Stimulated activated CD8-positive, alpha-beta memory T cell treated with anti-CD3 and anti-CD28 coated beads, Interleukin-7, amount 100 ng/mL, for 1 hour (primary cell): ENCODE measurements around the gene GIT2.
A peak's percentile ranks its signal among the peaks of the same experiment; 100 is the strongest.
"Not testable (repeated sequence)": the region's sequence is repeated elsewhere in the genome, so short reads cannot be mapped to it uniquely, and the experiment has no call there.

ENCODE experiments used
- DNase-seq, 2 donors: peaks; one replicate each; pipeline ENCODE4 v3.0.0-alpha.2; 2020; ENCODE audit warnings: low read depth in 2 of 2

The GIT2 gene

DNA sequence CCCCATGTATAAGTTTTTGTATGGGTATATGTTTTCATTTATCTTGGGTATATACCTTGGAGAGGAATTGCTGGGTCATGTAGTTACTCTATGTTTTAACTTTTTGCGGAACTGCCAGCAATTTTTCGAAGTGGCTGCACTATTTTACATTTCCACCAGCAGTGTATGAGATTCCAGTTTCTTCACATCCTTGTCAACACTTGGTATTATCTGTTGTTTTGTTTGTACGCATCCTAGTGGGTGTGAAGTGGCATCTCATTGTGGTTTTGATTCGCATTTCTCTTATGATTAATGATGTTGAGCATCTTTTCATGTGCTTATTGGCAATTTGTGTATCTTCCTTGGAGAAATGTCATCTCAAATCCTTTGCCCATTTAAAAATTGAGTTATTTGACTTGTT lies 9.9 kb upstream of the GIT2 start:
- no peak for DNase-seq

DNA sequence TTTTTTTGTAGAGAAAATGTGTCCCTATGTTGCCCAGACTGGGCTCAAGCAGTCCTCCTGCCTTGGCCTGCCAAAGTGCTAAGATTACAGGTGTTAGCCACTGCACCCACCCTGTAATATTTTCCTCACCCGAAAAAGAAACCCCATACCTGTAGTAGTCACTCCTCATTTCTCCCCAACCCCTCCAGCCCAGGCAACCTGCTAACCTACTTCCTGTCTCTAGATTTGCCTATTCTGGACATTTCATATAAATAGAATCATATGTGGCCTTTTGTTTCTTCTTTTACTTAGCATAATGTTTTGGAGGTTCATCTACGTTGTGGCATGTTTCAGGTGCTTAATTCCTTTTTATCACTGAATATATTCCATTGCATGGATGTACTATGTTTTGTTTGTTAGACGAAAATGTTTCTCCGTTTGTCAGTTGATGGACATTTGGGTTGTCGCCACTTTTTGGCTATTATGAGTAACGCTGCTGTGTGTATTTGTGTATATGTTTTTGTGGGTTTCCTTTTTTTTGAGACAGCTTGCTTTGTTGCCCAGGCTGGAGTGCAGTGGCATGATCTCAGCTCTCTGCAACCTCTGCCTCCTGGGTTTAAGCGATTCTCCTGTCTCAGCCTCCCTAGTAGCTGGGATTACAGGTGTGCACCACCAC lies 9.3 kb upstream of the GIT2 start:
- no peak for DNase-seq

GRCh38 chr12:110004598-110004997 lies 8.4 kb upstream of the GIT2 start:
- DNase-seq, result no peak

GRCh38 chr12:110002676-110003515 lies 6.7 kb upstream of the GIT2 start:
- DNase-seq, result no peak

- DNase-seq, result no peak
These were observed 5.4 kb upstream of the GIT2 start for GRCh38 chr12:110001596-110001995.

DNA sequence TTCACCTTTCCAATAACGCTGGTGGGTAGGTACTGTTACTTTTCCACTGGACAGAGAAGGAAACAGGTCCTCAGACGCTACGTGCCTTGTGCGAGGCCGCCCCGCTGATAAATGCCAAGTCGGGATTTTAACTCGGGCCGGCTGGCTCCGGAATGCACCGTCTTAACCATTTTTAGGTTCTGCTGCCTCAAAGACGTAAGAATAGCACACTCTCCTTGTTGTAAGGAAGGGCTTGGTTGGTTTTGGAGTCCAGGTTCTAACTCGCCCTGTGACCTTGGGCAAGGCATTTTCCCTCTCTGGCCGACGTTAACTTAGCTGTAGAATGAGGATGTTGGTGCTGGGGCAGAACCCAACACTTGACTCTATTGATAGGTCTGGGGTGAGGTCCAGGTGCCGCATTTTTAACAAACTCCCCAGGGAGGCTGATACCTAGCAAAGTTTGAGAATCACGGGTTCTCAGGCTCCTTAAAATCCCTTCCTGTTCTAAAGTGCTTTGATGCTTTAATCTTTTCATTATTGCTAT lies 3.9 kb upstream of the GIT2 start:
- no peak for DNase-seq

- no peak for DNase-seq
These were observed 3.4 kb upstream of the GIT2 start for GRCh38 chr12:109999649-109999971.

GRCh38 chr12:109998904-109999648 lies 2.9 kb upstream of the GIT2 start, which contains the start of gene ANKRD13A:
TSS of gene ANKRD13A (plus strand) at chr12:109999430. CDS start at chr12:109999689, 259 bp downstream.
- DNase-seq, result peak; percentile 66 to 76

DNA sequence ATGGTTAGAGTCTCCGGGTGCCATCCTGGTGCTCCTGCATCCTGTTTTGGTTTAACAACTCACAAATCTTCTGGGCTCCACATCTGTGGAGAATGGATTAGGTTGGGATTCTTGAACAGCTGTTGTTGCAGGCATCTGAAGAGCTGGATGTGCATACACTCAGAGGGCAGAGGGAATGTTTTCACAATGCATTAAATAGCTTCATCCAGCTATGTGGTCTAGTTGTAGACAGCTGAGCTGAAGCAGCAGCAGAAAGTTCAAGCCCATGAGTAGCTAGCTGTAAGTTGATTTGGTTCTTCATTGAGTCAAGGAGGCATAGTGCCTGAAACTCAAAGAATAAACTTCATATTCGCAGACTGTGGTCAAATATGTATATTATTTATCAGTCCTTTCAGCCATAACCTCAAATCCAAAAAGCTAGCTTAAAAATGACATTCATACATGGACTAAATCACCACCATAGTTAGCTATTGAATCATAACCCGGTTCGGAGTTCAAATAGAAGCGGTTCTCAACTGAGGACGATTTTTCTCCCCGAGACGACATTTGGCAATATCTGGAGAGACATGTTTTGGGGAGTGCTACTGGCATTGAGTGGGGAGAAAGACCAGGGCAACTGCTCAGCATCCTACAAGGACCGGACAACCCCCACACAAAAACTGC lies 2.2 kb upstream of the GIT2 start:
- DNase-seq, result no peak

DNA sequence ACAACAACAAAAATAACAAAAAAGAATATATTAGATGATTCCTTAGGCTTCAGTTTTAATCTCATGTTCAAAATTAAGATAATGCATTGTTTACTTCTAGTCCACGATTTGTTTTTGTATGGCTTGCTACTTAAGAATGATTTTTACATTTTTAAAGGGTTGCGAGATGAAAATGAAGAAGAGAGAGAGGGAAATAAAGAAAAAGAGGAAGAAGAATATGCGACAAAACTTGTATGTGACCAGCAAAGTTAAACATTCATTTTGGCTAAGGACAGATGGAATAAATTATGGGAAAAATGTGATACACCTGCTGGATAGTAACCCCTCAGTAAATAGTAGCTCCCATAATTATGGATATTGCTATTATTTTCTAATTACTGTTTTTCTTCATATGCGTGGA lies 1.2 kb upstream of the GIT2 start:
- no peak for DNase-seq

GRCh38 chr12:109996483-109996853 lies 300 bp upstream of the GIT2 start:
- no peak for DNase-seq

GRCh38 chr12:109995361-109995685 lies 845 bp downstream of the GIT2 start:
- DNase-seq, result no peak

- DNase-seq, result no peak
These were observed 1.6 kb downstream of the GIT2 start for GRCh38 chr12:109994401-109995175.

DNA sequence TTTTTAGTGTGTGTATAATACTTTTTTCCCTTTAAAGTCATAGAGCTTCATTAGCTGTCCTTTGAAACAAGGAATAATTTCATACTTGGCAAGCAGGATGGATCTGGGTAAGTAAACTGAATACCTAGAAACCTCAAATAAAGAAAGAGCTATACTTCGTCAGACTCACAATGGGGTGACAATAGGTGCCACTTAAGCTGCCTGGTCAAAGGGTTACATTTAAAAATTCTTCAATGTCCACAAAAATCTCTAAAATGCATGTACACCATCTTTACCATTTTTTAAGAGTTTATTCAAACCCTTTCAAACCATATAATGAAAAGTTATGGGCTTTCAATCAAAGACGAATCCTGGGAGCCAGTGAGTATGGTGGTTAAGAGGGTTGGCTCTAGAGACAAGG lies 3.1 kb downstream of the GIT2 start:
- DNase-seq, result no peak

DNA sequence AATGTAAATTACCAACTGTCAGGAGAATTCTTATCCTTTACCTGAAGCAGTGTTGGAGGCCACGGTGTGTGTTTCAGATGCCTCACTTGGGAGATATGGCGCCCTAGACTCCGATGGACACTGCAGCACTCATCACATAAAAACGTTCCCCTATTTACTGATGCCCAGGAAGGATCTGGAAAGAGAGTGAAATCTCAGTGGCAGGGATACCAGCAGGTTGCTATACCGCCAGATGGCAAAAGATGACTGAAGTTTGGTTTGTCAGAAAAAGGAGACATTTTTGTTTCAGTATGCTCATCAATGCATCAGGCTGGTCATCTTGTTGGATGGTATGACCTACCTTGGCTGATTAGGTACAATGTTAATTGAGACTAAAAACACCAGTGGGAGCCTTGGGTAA lies 4.6 kb downstream of the GIT2 start:
- DNase-seq, result no peak

GRCh38 chr12:109989380-109989779 lies 6.8 kb downstream of the GIT2 start:
- no peak for DNase-seq

DNA sequence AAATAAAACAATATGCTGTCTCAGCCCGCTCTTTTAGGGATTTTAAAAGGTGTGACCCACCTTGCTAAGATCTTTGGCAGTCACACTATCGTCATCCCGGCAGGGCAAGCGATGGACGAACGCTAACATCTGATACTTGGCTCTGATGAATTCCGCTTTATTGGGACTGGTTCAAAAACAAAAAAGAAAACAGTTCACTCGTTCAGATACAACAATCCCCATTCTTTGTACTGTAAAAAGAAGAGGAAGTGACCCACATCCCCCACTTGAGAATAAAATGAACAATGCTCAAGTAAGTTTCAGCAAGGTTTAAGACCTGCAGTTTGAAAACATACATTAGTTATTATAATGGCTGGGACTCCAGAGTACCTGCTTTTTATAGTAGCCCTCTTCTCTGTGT lies 7.3 kb downstream of the GIT2 start:
- DNase-seq, result no peak

DNA sequence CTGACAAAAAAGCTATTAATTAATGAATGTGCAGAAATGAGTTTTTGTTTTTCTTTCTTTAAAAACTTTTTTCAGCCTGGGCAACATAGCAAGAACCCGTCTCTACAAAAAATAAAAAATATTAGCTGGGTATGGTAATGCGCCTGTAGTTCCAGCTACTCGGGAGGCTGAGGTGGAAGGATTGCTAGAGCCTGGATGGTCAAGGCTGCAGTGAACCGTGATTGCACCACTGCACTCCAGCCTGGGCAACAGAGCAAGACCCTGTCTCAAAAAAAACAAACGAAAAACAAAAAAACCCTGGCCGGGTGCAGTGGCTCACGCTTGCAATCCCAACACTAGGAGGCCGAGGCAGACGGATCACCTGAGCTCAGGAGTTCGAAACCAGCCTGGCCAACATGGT lies 7.9 kb downstream of the GIT2 start:
- no peak for DNase-seq

GRCh38 chr12:109987615-109988014 lies 8.6 kb downstream of the GIT2 start:
- DNase-seq, result no peak

DNA sequence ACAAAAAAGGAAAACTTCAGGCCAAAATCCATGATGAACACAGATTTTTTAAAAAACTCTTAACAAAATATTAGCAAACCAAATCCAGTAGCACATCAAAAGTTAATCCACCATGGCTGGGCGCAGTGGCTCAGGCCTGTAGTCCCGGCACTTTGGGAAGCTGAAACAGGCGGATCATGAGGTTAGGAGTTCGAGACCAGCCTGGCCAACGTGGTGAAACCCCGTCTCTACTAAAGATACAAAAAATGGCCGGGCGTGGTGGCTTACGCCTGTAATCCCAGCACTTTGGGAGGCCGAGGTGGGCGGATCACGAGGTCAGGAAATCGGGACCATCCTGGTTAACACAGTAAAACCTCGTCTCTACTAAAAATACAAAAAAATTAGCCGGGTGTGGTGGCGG lies 9.9 kb downstream of the GIT2 start:
- not testable (repeated sequence) for DNase-seq

GRCh38 chr12:109983432-109984142 lies 12.6 kb downstream of the GIT2 start:
- DNase-seq, result no peak
